GM23338 (cell line): ENCODE data around the gene SRRT. TPM values are rescaled to one million over a fixed set of nuclear protein-coding genes. Genes with fewer than 3 reads are reported as not detected.
A peak's percentile ranks its signal among the peaks of the same experiment; 100 is the strongest.

ENCODE experiments used
- ATAC-seq: fragments of 200-7000 bp; cut with Tn5 transposase; 3 replicates; pipeline ENCODE4 v1.9.1; 2020
- DNase-seq: peaks from one replicate; pipeline ENCODE4 v3.0.0-alpha.2; 2015; ENCODE audit warnings: low spot score
- H2AFZ ChIP-seq: fragments of 200-600 bp; sonication (generic); 2 replicates; pipeline ENCODE4 v1.8.0; 2016; ENCODE audit warnings: antibody characterized with exemption, mild to moderate bottlenecking, moderate library complexity
- H3F3A ChIP-seq: fragments of 200-600 bp; sonication (generic); replicated peaks from 2 replicates; pipeline ENCODE4 v1.8.0; 2017; ENCODE audit warnings: antibody characterized with exemption, mixed run types, low read depth
- H3K27ac ChIP-seq: fragments of 200-600 bp; sonication (generic); 2 replicates; pipeline ENCODE4 v1.6.1; 2016; ENCODE audit warnings: low read depth
- H3K27me3 ChIP-seq: fragments of 200-600 bp; sonication (generic); 2 replicates; pipeline ENCODE4 v1.8.0; 2016; ENCODE audit warnings: mild to moderate bottlenecking, mixed run types, moderate library complexity; ENCODE audit not compliant: insufficient read depth
- H3K36me3 ChIP-seq: fragments of 200-600 bp; sonication (generic); 2 replicates; pipeline ENCODE4 v1.8.0; 2016; ENCODE audit warnings: mild to moderate bottlenecking; ENCODE audit not compliant: insufficient read depth
- H3K4me1 ChIP-seq: fragments of 200-600 bp; sonication (generic); 2 replicates; pipeline ENCODE4 v1.8.0; 2016; ENCODE audit warnings: mild to moderate bottlenecking, moderate library complexity; ENCODE audit not compliant: insufficient read depth
- H3K4me2 ChIP-seq: fragments of 200-600 bp; sonication (generic); 2 replicates; pipeline ENCODE4 v1.7.1; 2017; ENCODE audit warnings: mixed run types
- H3K4me3 ChIP-seq: fragments of 200-600 bp; sonication (generic); 2 replicates; pipeline ENCODE4 v1.6.1; 2016; ENCODE audit warnings: mixed run types
- H3K79me2 ChIP-seq: fragments of 200-600 bp; sonication (generic); replicated peaks from 2 replicates; pipeline ENCODE4 v1.8.0; 2017; ENCODE audit warnings: mild to moderate bottlenecking; ENCODE audit not compliant: insufficient read depth
- H3K9me2 ChIP-seq: fragments of 200-600 bp; sonication (generic); 2 replicates; pipeline ENCODE4 v1.8.0; 2017; ENCODE audit not compliant: insufficient read depth
- H4K20me1 ChIP-seq: fragments of 200-600 bp; sonication (generic); replicated peaks from 2 replicates; pipeline ENCODE4 v1.8.0; 2017; ENCODE audit warnings: mild to moderate bottlenecking; ENCODE audit not compliant: insufficient read depth
- H3K27ac Mint-ChIP-seq: 2 replicates; pipeline ENCODE4 v1.8.0; 2020; ENCODE audit warnings: inconsistent platforms, mild to moderate bottlenecking, moderate library complexity, mixed read lengths
- H3K27me3 Mint-ChIP-seq: 3 replicates; pipeline ENCODE4 v1.8.0; 2022; ENCODE audit warnings: low read depth, mild to moderate bottlenecking, moderate library complexity, mixed read lengths, inconsistent platforms; ENCODE audit not compliant: insufficient read depth, poor library complexity
- H3K36me3 Mint-ChIP-seq: 3 replicates; pipeline ENCODE4 v1.8.0; 2021; ENCODE audit warnings: low read depth, mild to moderate bottlenecking, inconsistent platforms, moderate library complexity, mixed read lengths
- H3K4me1 Mint-ChIP-seq: 3 replicates; pipeline ENCODE4 v1.8.0; 2020; ENCODE audit warnings: mild to moderate bottlenecking, inconsistent platforms, mixed read lengths
- H3K4me3 Mint-ChIP-seq: 3 replicates; pipeline ENCODE4 v1.8.0; 2021; ENCODE audit warnings: moderate library complexity, mild to moderate bottlenecking, inconsistent platforms, mixed read lengths
- H3K9me3 Mint-ChIP-seq: 3 replicates; pipeline ENCODE4 v1.8.0; 2020; ENCODE audit warnings: moderate library complexity, mild to moderate bottlenecking, inconsistent platforms, mixed read lengths
- CREB1 ChIP-seq: fragments of 250-450 bp; sonication (Bioruptor Pico); IDR thresholded peaks from 2 replicates; pipeline ENCODE4 v1.5.0; 2020; ENCODE audit warnings: low read depth, mild to moderate bottlenecking, moderate library complexity
- EZH2 ChIP-seq: fragments of 200-600 bp; sonication (generic); IDR thresholded peaks from one replicate; pipeline ENCODE4 v1.8.0; 2017; ENCODE audit warnings: antibody characterized with exemption, mild to moderate bottlenecking, low read depth; ENCODE audit not compliant: unreplicated experiment
- EZH2phosphoT487 ChIP-seq: fragments of 200-600 bp; sonication (generic); IDR thresholded peaks from one replicate; pipeline ENCODE4 v1.8.1; 2018; ENCODE audit warnings: antibody characterized with exemption; ENCODE audit not compliant: unreplicated experiment
- JUNB ChIP-seq: IDR thresholded peaks from one replicate; pipeline ENCODE4 v1.6.1; 2016; ENCODE audit warnings: antibody characterized with exemption; ENCODE audit not compliant: unreplicated experiment
- NANOG ChIP-seq: IDR thresholded peaks from 2 replicates; pipeline ENCODE4 v1.6.1; 2016; ENCODE audit warnings: antibody characterized with exemption, borderline replicate concordance
- POLR2AphosphoS5 ChIP-seq: IDR thresholded peaks from 2 replicates; pipeline ENCODE4 v1.6.1; 2016; ENCODE audit warnings: antibody characterized with exemption, low read depth
- STAT1 ChIP-seq: IDR thresholded peaks from one replicate; pipeline ENCODE4 v1.6.1; 2016; ENCODE audit warnings: antibody characterized with exemption; ENCODE audit not compliant: unreplicated experiment
- ZNF114 ChIP-seq: fragments of 250-450 bp; sonication (Bioruptor Pico); IDR thresholded peaks from 2 replicates; pipeline ENCODE4 v1.5.0; 2020; ENCODE audit warnings: mild to moderate bottlenecking, moderate library complexity
- ZNF331 ChIP-seq: fragments of 250-450 bp; sonication (Bioruptor Pico); IDR thresholded peaks from 2 replicates; pipeline ENCODE4 v1.5.0; 2020; ENCODE audit warnings: low read depth, mild to moderate bottlenecking, moderate library complexity
- polyA plus RNA-seq: library from polyadenylated mRNA; unstranded; fragments of >200 nt; fragmentation: Nextera tagmentation; extraction: Ambion mirVana; gene quantifications from 2 replicates; pipeline ENCODE4 v1.2.1, GENCODE V29; 2016
- total RNA-seq: library from RNA; depleted of rRNA; stranded (reverse); fragments of >200 nt; shearing (Covaris generic); gene quantifications from 2 replicates; pipeline ENCODE4 v1.2.3, GENCODE V29; 2014
- TF ChIP-seq, protein P1 (sequence below): IDR thresholded peaks from 2 replicates; pipeline ENCODE4 v1.6.1; 2016; ENCODE audit warnings: antibody characterized with exemption
- TF ChIP-seq, protein P2 (sequence below): fragments of 250-450 bp; sonication (Bioruptor Pico); IDR thresholded peaks from 2 replicates; pipeline ENCODE4 v1.5.0; 2020; ENCODE audit warnings: mild to moderate bottlenecking, moderate library complexity
- TF ChIP-seq, protein P3 (sequence below), 2 experiments: fragments of 200-600 bp in 1 of 2; sonication (generic) in 1 of 2; conservative IDR thresholded peaks; 2 replicates each; pipeline versions ENCODE4 v1.5.1 to v1.6.1; 2016 to 2017; ENCODE audit warnings: antibody characterized with exemption in 2 of 2, low read depth in 2 of 2, mild to moderate bottlenecking in 2 of 2, moderate library complexity in 1 of 2
- TF ChIP-seq, protein P4 (sequence below): IDR thresholded peaks from one replicate; pipeline ENCODE4 v1.6.1; 2018; ENCODE audit warnings: antibody characterized with exemption; ENCODE audit not compliant: unreplicated experiment

The SRRT gene
- total and polyA plus RNA-seq, 2 experiments from 2014 or later = 113 to 140 TPM

DNA sequence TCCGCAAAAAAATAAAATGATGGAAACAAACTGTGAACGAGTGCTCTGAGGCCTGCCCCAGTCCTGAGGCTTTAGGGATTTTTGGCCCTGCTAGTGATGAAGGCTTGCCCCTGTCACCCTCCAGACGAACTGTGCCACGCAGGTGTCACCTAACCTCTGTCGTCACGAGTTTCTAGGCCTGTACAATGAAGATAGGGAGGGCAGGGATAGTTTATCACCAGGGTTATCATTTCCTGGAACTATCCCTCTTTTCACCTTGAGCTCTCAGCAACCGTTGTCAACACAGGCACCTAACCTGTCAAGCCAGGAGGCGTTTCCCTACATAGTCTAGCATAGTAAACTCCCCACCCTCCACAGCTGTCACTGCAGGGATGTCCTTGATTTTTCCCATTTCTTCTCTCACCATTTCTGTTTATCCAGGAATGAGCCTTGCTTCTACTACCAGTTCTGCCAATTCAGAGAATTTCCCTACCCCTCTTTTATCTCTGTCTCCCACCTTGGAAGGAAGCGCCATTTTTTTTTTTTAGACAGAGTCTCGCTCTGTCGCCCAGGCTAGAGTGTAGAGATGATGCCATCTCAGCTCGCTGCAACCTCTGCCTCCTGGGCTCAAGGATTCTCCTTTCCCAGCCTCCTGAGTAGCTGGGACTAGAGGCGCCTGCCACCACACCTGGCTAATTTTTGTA lies 23.0 kb downstream of the SRRT start:
- no peaks in the 10 kb centered on the region for H3K9me2 ChIP-seq
- no peaks in the 10 kb centered on the region; the same call in 2 of the 3 replicates for H3K36me3 Mint-ChIP-seq
- peak overlapping the region; percentile 70 for H3K4me3 Mint-ChIP-seq
- peaks cover 9% of the 10 kb centered on the region for H3K4me1 Mint-ChIP-seq
- no peaks in the 10 kb centered on the region for H3K79me2 ChIP-seq
- ATAC-seq (no peak), DNase-seq (no peak)
- H3K27me3 ChIP-seq = peaks cover 35% of the 10 kb centered on the region
- H3F3A ChIP-seq = peaks cover 5% of the 10 kb centered on the region; the same call in 1 of the 2 replicates
- H3K27ac ChIP-seq = no peak overlapping the region
- H3K4me3 ChIP-seq = no peak overlapping the region
- no peak overlapping the region for H2AFZ ChIP-seq
- peaks cover 8% of the 10 kb centered on the region; the same call in 1 of the 3 replicates for H3K9me3 Mint-ChIP-seq
- H3K27me3 Mint-ChIP-seq = peaks cover 25% of the 10 kb centered on the region
- no peaks in the 10 kb centered on the region; the same call in 1 of the 2 replicates for H4K20me1 ChIP-seq
- peaks cover 4% of the 10 kb centered on the region; the same call in 1 of the 2 replicates for H3K4me1 ChIP-seq
- no peak overlapping the region for H3K4me2 ChIP-seq
- no peak overlapping the region for H3K27ac Mint-ChIP-seq
- H3K36me3 ChIP-seq = no peaks in the 10 kb centered on the region
- TF ChIP-seq, protein P1, sequence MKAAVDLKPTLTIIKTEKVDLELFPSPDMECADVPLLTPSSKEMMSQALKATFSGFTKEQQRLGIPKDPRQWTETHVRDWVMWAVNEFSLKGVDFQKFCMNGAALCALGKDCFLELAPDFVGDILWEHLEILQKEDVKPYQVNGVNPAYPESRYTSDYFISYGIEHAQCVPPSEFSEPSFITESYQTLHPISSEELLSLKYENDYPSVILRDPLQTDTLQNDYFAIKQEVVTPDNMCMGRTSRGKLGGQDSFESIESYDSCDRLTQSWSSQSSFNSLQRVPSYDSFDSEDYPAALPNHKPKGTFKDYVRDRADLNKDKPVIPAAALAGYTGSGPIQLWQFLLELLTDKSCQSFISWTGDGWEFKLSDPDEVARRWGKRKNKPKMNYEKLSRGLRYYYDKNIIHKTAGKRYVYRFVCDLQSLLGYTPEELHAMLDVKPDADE = no peak
- no peak for TF ChIP-seq STAT1
- TF ChIP-seq, protein P2, sequence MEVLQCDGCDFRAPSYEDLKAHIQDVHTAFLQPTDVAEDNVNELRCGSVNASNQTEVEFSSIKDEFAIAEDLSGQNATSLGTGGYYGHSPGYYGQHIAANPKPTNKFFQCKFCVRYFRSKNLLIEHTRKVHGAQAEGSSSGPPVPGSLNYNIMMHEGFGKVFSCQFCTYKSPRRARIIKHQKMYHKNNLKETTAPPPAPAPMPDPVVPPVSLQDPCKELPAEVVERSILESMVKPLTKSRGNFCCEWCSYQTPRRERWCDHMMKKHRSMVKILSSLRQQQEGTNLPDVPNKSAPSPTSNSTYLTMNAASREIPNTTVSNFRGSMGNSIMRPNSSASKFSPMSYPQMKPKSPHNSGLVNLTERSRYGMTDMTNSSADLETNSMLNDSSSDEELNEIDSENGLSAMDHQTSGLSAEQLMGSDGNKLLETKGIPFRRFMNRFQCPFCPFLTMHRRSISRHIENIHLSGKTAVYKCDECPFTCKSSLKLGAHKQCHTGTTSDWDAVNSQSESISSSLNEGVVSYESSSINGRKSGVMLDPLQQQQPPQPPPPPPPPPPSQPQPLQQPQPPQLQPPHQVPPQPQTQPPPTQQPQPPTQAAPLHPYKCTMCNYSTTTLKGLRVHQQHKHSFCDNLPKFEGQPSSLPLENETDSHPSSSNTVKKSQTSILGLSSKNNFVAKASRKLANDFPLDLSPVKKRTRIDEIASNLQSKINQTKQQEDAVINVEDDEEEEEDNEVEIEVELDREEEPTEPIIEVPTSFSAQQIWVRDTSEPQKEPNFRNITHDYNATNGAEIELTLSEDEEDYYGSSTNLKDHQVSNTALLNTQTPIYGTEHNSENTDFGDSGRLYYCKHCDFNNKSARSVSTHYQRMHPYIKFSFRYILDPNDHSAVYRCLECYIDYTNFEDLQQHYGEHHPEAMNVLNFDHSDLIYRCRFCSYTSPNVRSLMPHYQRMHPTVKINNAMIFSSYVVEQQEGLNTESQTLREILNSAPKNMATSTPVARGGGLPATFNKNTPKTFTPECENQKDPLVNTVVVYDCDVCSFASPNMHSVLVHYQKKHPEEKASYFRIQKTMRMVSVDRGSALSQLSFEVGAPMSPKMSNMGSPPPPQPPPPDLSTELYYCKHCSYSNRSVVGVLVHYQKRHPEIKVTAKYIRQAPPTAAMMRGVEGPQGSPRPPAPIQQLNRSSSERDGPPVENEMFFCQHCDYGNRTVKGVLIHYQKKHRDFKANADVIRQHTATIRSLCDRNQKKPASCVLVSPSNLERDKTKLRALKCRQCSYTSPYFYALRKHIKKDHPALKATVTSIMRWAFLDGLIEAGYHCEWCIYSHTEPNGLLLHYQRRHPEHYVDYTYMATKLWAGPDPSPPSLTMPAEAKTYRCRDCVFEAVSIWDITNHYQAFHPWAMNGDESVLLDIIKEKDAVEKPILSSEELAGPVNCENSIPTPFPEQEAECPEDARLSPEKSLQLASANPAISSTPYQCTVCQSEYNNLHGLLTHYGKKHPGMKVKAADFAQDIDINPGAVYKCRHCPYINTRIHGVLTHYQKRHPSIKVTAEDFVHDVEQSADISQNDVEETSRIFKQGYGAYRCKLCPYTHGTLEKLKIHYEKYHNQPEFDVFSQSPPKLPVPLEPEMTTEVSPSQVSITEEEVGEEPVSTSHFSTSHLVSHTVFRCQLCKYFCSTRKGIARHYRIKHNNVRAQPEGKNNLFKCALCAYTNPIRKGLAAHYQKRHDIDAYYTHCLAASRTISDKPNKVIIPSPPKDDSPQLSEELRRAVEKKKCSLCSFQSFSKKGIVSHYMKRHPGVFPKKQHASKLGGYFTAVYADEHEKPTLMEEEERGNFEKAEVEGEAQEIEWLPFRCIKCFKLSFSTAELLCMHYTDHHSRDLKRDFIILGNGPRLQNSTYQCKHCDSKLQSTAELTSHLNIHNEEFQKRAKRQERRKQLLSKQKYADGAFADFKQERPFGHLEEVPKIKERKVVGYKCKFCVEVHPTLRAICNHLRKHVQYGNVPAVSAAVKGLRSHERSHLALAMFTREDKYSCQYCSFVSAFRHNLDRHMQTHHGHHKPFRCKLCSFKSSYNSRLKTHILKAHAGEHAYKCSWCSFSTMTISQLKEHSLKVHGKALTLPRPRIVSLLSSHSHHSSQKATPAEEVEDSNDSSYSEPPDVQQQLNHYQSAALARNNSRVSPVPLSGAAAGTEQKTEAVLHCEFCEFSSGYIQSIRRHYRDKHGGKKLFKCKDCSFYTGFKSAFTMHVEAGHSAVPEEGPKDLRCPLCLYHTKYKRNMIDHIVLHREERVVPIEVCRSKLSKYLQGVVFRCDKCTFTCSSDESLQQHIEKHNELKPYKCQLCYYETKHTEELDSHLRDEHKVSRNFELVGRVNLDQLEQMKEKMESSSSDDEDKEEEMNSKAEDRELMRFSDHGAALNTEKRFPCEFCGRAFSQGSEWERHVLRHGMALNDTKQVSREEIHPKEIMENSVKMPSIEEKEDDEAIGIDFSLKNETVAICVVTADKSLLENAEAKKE (CRISPR knock-in tag) = no peak
- no peak for TF ChIP-seq ZNF114 (CRISPR knock-in tag)
- TF ChIP-seq JUNB = no peak
- TF ChIP-seq, protein P3, sequence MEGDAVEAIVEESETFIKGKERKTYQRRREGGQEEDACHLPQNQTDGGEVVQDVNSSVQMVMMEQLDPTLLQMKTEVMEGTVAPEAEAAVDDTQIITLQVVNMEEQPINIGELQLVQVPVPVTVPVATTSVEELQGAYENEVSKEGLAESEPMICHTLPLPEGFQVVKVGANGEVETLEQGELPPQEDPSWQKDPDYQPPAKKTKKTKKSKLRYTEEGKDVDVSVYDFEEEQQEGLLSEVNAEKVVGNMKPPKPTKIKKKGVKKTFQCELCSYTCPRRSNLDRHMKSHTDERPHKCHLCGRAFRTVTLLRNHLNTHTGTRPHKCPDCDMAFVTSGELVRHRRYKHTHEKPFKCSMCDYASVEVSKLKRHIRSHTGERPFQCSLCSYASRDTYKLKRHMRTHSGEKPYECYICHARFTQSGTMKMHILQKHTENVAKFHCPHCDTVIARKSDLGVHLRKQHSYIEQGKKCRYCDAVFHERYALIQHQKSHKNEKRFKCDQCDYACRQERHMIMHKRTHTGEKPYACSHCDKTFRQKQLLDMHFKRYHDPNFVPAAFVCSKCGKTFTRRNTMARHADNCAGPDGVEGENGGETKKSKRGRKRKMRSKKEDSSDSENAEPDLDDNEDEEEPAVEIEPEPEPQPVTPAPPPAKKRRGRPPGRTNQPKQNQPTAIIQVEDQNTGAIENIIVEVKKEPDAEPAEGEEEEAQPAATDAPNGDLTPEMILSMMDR (conservative IDR thresholded peaks at IDR 0.05; ENCODE audit: low read depth in 2 of 2) = no peak
- no peak for TF ChIP-seq CREB1
- TF ChIP-seq EZH2phosphoT487 = no peak
- TF ChIP-seq ZNF331 (CRISPR knock-in tag) = no peak
- no peak for TF ChIP-seq EZH2
- TF ChIP-seq NANOG = no peak
- TF ChIP-seq, protein P4, sequence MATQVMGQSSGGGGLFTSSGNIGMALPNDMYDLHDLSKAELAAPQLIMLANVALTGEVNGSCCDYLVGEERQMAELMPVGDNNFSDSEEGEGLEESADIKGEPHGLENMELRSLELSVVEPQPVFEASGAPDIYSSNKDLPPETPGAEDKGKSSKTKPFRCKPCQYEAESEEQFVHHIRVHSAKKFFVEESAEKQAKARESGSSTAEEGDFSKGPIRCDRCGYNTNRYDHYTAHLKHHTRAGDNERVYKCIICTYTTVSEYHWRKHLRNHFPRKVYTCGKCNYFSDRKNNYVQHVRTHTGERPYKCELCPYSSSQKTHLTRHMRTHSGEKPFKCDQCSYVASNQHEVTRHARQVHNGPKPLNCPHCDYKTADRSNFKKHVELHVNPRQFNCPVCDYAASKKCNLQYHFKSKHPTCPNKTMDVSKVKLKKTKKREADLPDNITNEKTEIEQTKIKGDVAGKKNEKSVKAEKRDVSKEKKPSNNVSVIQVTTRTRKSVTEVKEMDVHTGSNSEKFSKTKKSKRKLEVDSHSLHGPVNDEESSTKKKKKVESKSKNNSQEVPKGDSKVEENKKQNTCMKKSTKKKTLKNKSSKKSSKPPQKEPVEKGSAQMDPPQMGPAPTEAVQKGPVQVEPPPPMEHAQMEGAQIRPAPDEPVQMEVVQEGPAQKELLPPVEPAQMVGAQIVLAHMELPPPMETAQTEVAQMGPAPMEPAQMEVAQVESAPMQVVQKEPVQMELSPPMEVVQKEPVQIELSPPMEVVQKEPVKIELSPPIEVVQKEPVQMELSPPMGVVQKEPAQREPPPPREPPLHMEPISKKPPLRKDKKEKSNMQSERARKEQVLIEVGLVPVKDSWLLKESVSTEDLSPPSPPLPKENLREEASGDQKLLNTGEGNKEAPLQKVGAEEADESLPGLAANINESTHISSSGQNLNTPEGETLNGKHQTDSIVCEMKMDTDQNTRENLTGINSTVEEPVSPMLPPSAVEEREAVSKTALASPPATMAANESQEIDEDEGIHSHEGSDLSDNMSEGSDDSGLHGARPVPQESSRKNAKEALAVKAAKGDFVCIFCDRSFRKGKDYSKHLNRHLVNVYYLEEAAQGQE = no peak
- no peak for TF ChIP-seq POLR2AphosphoS5
